DND-41 (cell line): ENCODE data around the gene RHOT2.

ENCODE experiments used
- EZH2 ChIP-seq: IDR thresholded peaks from 3 replicates; pipeline ENCODE4 v1.6.1; 2012; ENCODE audit warnings: borderline replicate concordance, low read depth, mild to moderate bottlenecking, moderate library complexity, low read length, inconsistent platforms; ENCODE audit not compliant: severe bottlenecking
- TF ChIP-seq, protein P1 (sequence below): IDR thresholded peaks from 2 replicates; pipeline ENCODE4 v1.5.1; 2012; ENCODE audit warnings: borderline replicate concordance, low read length, moderate library complexity, mild to moderate bottlenecking; ENCODE audit not compliant: poor library complexity, severe bottlenecking; ENCODE audit errors: extremely low read depth

DNA sequence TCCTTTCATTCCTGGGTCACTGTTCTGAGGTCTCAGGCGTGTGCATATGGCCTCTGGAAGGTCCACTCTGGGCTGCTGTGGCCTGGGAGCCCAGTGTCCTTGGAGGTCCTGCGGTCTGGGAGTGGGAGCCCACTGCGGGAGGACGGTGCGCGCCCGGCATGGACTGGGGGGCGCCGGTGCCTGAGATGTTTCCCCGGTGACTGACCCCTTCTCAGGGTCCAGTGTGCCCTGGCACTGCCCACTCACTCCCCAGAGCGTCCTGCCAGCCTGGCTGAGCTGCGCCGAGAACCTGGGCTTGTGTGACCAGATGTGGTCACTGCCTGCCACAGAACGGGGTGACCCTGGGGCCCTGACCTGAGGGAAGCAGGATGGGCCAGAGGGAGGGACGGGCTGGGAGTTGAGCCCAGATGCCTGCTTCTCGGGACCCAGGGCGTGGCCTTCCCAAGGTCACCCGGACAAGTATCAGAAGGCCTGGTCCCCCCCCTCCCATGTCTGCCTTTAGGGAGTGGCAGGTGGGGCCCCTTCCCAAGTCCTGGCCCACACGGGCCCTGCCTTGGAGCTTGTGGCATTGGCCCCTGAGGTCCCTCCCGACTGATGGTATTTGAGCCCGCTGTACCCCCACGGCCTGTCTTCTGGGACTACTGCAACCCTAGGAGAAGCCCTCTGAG is 6.4 kb downstream of the RHOT2 start:
- TF ChIP-seq, protein P1, sequence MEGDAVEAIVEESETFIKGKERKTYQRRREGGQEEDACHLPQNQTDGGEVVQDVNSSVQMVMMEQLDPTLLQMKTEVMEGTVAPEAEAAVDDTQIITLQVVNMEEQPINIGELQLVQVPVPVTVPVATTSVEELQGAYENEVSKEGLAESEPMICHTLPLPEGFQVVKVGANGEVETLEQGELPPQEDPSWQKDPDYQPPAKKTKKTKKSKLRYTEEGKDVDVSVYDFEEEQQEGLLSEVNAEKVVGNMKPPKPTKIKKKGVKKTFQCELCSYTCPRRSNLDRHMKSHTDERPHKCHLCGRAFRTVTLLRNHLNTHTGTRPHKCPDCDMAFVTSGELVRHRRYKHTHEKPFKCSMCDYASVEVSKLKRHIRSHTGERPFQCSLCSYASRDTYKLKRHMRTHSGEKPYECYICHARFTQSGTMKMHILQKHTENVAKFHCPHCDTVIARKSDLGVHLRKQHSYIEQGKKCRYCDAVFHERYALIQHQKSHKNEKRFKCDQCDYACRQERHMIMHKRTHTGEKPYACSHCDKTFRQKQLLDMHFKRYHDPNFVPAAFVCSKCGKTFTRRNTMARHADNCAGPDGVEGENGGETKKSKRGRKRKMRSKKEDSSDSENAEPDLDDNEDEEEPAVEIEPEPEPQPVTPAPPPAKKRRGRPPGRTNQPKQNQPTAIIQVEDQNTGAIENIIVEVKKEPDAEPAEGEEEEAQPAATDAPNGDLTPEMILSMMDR, result no peak
- TF ChIP-seq EZH2, result no peak
